RWPE2 (cell line): Measurements from ENCODE around the gene NEDD4L.

Source experiments
- ATAC-seq: fragments of 200-7000 bp; cut with Tn5 transposase; 3 replicates; pipeline ENCODE4 v1.9.1; 2021; ENCODE audit warnings: low read depth
- DNase-seq: peaks from one replicate; pipeline ENCODE4 v3.0.0-alpha.2; 2020; ENCODE audit warnings: low spot score
- H3K27ac ChIP-seq: fragments of 450-650 bp; 2 replicates; pipeline ENCODE4 v1.5.1; 2017; ENCODE audit warnings: mild to moderate bottlenecking; ENCODE audit not compliant: poor library complexity, severe bottlenecking
- H3K27me3 ChIP-seq: fragments of 250-450 bp; sonication (Bioruptor Pico); 2 replicates; pipeline ENCODE4 v1.5.1; 2021; ENCODE audit warnings: mild to moderate bottlenecking, moderate library complexity; ENCODE audit not compliant: insufficient read depth, poor library complexity, severe bottlenecking
- H3K36me3 ChIP-seq: fragments of 250-450 bp; sonication (Bioruptor Pico); 2 replicates; pipeline ENCODE4 v1.5.1; 2020; ENCODE audit warnings: low read depth, mild to moderate bottlenecking, moderate library complexity
- H3K4me1 ChIP-seq: fragments of 250-450 bp; sonication (Bioruptor Pico); 2 replicates; pipeline ENCODE4 v1.5.1; 2021; ENCODE audit warnings: mild to moderate bottlenecking, moderate library complexity; ENCODE audit not compliant: insufficient read depth, poor library complexity, severe bottlenecking
- H3K4me3 ChIP-seq: fragments of 250-450 bp; sonication (Bioruptor Pico); 2 replicates; pipeline ENCODE4 v1.5.1; 2021; ENCODE audit warnings: mild to moderate bottlenecking, moderate library complexity; ENCODE audit not compliant: severe bottlenecking
- H3K9me3 ChIP-seq: fragments of 250-450 bp; sonication (Bioruptor Pico); 2 replicates; pipeline ENCODE4 v1.5.1; 2021; ENCODE audit warnings: mild to moderate bottlenecking, moderate library complexity; ENCODE audit not compliant: severe bottlenecking
- TF ChIP-seq, protein P1 (sequence below): fragments of 450-650 bp; IDR thresholded peaks from one replicate; pipeline ENCODE4 v1.5.1; 2017; ENCODE audit warnings: mild to moderate bottlenecking, moderate library complexity; ENCODE audit not compliant: poor library complexity, severe bottlenecking

Gene NEDD4L

DNA sequence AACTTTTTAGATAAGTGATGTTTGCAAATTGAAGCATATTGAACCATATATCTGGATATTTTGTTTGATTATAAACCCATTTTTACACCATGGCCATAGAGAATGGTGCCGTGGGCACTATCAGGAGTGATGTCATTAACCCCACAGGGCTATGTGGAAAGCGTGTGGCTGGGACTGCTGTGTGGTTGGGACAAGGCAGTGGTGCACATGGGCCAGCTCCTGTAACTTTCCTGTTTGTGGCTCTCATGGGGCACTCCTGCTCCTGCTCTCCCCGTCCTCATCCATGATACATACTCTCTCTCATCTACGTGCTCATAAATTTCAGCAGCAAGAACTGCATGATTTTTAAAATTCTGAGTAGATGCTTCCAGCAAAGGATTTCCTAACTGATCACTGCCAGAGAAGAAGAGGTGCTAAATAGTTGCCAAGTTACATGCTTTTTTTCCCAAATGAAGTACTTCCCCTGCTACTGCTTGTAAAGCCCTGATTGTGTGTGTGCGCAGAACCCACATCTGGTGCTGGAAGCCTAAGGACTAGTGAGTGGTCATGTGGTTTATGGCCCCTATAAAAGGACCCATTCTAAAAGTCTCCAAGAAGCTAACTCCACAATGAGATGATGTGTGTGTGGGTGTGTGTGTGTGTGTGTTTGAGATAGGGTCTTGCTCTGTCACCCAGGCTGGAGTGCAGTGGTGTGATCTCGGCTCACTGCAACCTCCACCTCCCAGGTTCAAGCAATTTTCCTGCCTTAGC, 240.8 kb downstream of the NEDD4L start:
- ATAC-seq (peak; percentile 17; the same call in 1 of the 3 replicates), DNase-seq (no peak)
- no peaks in the 10 kb centered on the region for H3K27me3 ChIP-seq
- TF ChIP-seq, protein P1, sequence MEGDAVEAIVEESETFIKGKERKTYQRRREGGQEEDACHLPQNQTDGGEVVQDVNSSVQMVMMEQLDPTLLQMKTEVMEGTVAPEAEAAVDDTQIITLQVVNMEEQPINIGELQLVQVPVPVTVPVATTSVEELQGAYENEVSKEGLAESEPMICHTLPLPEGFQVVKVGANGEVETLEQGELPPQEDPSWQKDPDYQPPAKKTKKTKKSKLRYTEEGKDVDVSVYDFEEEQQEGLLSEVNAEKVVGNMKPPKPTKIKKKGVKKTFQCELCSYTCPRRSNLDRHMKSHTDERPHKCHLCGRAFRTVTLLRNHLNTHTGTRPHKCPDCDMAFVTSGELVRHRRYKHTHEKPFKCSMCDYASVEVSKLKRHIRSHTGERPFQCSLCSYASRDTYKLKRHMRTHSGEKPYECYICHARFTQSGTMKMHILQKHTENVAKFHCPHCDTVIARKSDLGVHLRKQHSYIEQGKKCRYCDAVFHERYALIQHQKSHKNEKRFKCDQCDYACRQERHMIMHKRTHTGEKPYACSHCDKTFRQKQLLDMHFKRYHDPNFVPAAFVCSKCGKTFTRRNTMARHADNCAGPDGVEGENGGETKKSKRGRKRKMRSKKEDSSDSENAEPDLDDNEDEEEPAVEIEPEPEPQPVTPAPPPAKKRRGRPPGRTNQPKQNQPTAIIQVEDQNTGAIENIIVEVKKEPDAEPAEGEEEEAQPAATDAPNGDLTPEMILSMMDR, result no peak
- peaks cover 64% of the 10 kb centered on the region for H3K4me1 ChIP-seq
- no peak overlapping the region for H3K4me3 ChIP-seq
- peaks cover 5% of the 10 kb centered on the region; the same call in 1 of the 2 replicates for H3K36me3 ChIP-seq
- no peaks in the 10 kb centered on the region for H3K9me3 ChIP-seq
- H3K27ac ChIP-seq, result peak overlapping the region; percentile 97

GRCh38 chr18:58285449-58286130, 241.6 kb downstream of the NEDD4L start:
- Histone ChIP-seq H3K27ac (peak overlapping the region; percentile 97), H3K27me3 (no peaks in the 10 kb centered on the region), H3K4me3 (no peak overlapping the region), H3K36me3 (peaks cover 5% of the 10 kb centered on the region; the same call in 1 of the 2 replicates), H3K4me1 (peaks cover 63% of the 10 kb centered on the region), H3K9me3 (no peaks in the 10 kb centered on the region)
- TF ChIP-seq, protein P1, result no peak
- DNase-seq, result no peak
- peak; percentile 56 for ATAC-seq

- no peaks in the 10 kb centered on the region for H3K27me3 ChIP-seq
- TF ChIP-seq, protein P1, result no peak
- no peaks in the 10 kb centered on the region for H3K9me3 ChIP-seq
- peaks cover 63% of the 10 kb centered on the region for H3K4me1 ChIP-seq
- DNase-seq (no peak), ATAC-seq (no peak)
- no peak overlapping the region for H3K4me3 ChIP-seq
- H3K27ac ChIP-seq, result peak overlapping the region; percentile 97
- peaks cover 5% of the 10 kb centered on the region; the same call in 1 of the 2 replicates for H3K36me3 ChIP-seq
Measured at GRCh38 chr18:58286632-58287352, 242.8 kb downstream of the NEDD4L start.

- Histone ChIP-seq H3K36me3 (peaks cover 2% of the 10 kb centered on the region; the same call in 1 of the 2 replicates), H3K27me3 (no peaks in the 10 kb centered on the region), H3K27ac (peak overlapping the region; percentile 97), H3K4me1 (peaks cover 63% of the 10 kb centered on the region), H3K9me3 (no peaks in the 10 kb centered on the region), H3K4me3 (no peak overlapping the region)
- ATAC-seq (no peak), DNase-seq (no peak)
- TF ChIP-seq, protein P1, result no peak
Measured at GRCh38 chr18:58287353-58288274, 243.6 kb downstream of the NEDD4L start.
